ENCODE measurements around the gene POLD2.

GRCh38 chr7:44148961-44149536 lies 25.7 kb upstream of the POLD2 start:
- TF ChIP-seq SUZ12 (IDR thresholded peaks at IDR 0.05; ENCODE audit: extremely low read depth, insufficient read depth, insufficient read length) (no peak), ZNF274 (IDR thresholded peaks at IDR 0.05; ENCODE audit: low read depth, low read length) (no peak), YY1 (IDR thresholded peaks at IDR 0.05; ENCODE audit: insufficient read depth, insufficient read length) (no peak)

All from NT2/D1 (cell line).